ENCODE measurements around the gene ATP8B3.

The ATP8B3 gene

DNA sequence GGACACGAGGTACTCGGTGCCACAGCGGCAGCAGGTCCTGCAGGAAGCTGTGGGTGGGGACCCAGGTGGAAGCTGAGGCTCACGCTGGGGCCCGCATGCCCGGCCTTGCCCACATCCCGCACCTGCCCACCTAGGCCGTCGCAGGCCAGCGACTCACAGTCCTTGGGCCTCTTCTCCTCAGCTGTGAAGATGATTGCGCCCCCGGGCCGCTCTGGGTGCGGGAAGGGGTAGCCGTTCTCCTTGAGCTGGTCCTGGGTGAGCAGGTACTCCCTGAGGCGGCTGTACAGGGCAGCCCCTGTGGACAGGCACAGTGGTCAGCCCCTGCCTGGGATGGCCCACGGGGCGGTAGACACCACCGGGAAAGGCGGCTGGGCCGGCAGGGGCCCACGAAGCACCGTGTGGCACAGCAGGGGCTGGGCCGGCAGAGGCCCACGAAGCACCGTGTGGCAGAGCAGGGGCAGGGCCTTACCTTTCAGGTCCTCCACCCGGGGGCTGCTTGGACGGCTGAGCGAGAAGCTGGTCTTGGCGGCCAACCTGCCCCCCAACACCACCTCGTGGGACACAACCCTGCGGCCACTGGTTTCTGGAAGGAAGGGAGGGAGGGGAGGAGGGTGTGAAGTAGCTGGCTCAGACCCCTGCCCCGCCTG, 6.6 kb upstream of the ATP8B3 start:
- CTCF ChIA-PET: interaction anchor here (0.6 to 1.6 kb wide), 2 partner anchors 13 to 146 kb away, joined by 5 to 7 read pairs; no protein-coding TSS in a partner anchor

GRCh38 chr19:1817553-1818179, 5.6 kb upstream of the ATP8B3 start:
- DNase-seq (ENCODE audit: low spot score): no peak
- peak overlapping the region; percentile 29 for H3K27ac ChIP-seq
- ChIA-PET POLR2A (ENCODE audit: low non-redundant PET) (no interaction called here), CTCF (interaction anchor here (1.6 kb wide), 1 partner anchor 145 kb away, joined by 5 read pairs; no protein-coding TSS in a partner anchor)
- no peak for TF ChIP-seq CTCF (conservative IDR thresholded peaks at IDR 0.05; ENCODE audit: low read depth)

More for the DNA sequence above, 6.6 kb upstream of the ATP8B3 start:
- TF ChIP-seq CTCF (conservative IDR thresholded peaks at IDR 0.05; ENCODE audit: low read depth): no peak
- H3K27ac ChIP-seq: peak overlapping the region; percentile 29
- DNase-seq (ENCODE audit: low spot score): no peak
- POLR2A ChIA-PET (ENCODE audit: low non-redundant PET): no interaction called here

- CTCF ChIA-PET: no interaction called here
These were observed 4.6 kb upstream of the ATP8B3 start for GRCh38 chr19:1816530-1817298.

GRCh38 chr19:1815605-1816529, 3.8 kb upstream of the ATP8B3 start:
- CTCF ChIA-PET: no interaction called here
- TF ChIP-seq CTCF (conservative IDR thresholded peaks at IDR 0.05; ENCODE audit: low read depth): no peak
- no peak for DNase-seq (ENCODE audit: low spot score)
- POLR2A ChIA-PET (ENCODE audit: low non-redundant PET): no interaction called here
- H3K27ac ChIP-seq: peak overlapping the region; percentile 93

More at GRCh38 chr19:1816530-1817298, 4.6 kb upstream of the ATP8B3 start:
- POLR2A ChIA-PET (ENCODE audit: low non-redundant PET): no interaction called here
- DNase-seq (ENCODE audit: low spot score): no peak
- H3K27ac ChIP-seq: peak overlapping the region; percentile 29
- TF ChIP-seq CTCF (conservative IDR thresholded peaks at IDR 0.05; ENCODE audit: low read depth): no peak

DNA sequence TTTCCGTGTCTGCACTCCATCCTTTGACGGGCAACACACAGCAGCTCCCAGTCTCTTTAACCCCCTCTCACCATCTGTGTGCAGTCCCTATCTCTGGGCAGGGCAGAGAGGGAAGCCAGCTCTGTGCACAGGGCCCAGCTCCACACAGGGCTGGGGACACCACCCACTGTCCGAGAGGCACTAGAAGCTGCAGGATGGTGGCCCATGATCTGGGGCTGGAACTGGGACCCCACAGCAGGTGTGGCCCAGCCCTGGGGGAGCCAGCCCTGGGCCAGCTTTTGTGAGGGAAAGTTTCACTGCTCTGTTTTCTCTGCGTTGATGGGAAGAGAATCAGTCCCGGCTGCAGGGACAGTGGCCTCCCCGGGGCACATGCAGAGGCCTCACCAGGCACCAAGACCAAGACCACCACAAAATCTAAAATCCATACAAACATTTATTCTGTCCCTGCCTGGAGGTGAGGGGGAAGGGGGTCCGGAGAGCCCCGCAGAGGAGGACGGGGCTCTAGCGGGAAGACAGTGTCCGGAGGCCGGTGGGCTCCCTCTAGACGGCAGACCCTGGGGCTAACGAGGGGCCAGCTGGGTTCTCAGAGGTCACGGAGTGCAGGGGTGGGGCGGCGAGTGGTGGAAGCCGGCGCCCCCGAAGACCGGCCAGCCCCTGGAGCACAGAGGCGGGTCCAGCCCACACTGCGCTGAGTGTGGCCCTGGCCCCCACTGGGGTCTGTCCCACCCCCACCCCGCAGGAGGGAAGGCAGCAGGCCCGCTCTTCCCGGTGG, 2.9 kb upstream of the ATP8B3 start:
- DNase-seq (ENCODE audit: low spot score): no peak
- CTCF ChIA-PET: interaction anchor here (1.7 kb wide), 1 partner anchor 11 kb away, joined by 6 read pairs; no protein-coding TSS in a partner anchor
- POLR2A ChIA-PET (ENCODE audit: low non-redundant PET): no interaction called here
- peak overlapping the region; percentile 93 for H3K27ac ChIP-seq
- TF ChIP-seq CTCF (conservative IDR thresholded peaks at IDR 0.05; ENCODE audit: low read depth): no peak

Data from RWPE1 (cell line).